GM18867 (cell line): ENCODE results near the gene CYB561D2.

Source experiments
- ATAC-seq: cut with Tn5 transposase; IDR thresholded peaks from one replicate; pipeline ENCODE4 v1.9.1; 2021; ENCODE audit warnings: mild to moderate bottlenecking, moderate library complexity; ENCODE audit not compliant: unreplicated experiment

The CYB561D2 gene

GRCh38 chr3:50358911-50359759 lies 8.5 kb downstream of the CYB561D2 start, which contains the start of gene TMEM115:
Gene TMEM115, minus strand, starts transcription at chr3:50359521. Its CDS starts 458 bp downstream, at chr3:50359063.
- peak; percentile 97 for ATAC-seq

- ATAC-seq = peak; percentile 23
These were observed 9.1 kb downstream of the CYB561D2 start for GRCh38 chr3:50359760-50360110.

GRCh38 chr3:50364573-50365079 lies 14.0 kb downstream of the CYB561D2 start:
- ATAC-seq = no peak

GRCh38 chr3:50365080-50365841 lies 14.6 kb downstream of the CYB561D2 start:
- ATAC-seq = peak; percentile 85

- no peak for ATAC-seq
These were observed 15.2 kb downstream of the CYB561D2 start for GRCh38 chr3:50365842-50366220.

GRCh38 chr3:50369012-50369670 lies 18.5 kb downstream of the CYB561D2 start:
- no peak for ATAC-seq

GRCh38 chr3:50370594-50370993 lies 19.9 kb downstream of the CYB561D2 start:
- no peak for ATAC-seq

GRCh38 chr3:50371133-50371685 lies 20.5 kb downstream of the CYB561D2 start:
- ATAC-seq = no peak

GRCh38 chr3:50372349-50372748 lies 21.7 kb downstream of the CYB561D2 start:
- no peak for ATAC-seq

GRCh38 chr3:50373146-50374051 lies 22.7 kb downstream of the CYB561D2 start:
- no peak for ATAC-seq

- ATAC-seq = no peak
These were observed 23.9 kb downstream of the CYB561D2 start for GRCh38 chr3:50374363-50375257.

GRCh38 chr3:50375258-50375931 lies 24.7 kb downstream of the CYB561D2 start:
- ATAC-seq = no peak

GRCh38 chr3:50378024-50378423 lies 27.4 kb downstream of the CYB561D2 start:
- ATAC-seq = no peak

- no peak for ATAC-seq
These were observed 28.1 kb downstream of the CYB561D2 start for GRCh38 chr3:50378757-50379156.

- ATAC-seq = no peak
These were observed 29.9 kb downstream of the CYB561D2 start for GRCh38 chr3:50380405-50381085.

GRCh38 chr3:50381383-50381782 lies 30.7 kb downstream of the CYB561D2 start:
- ATAC-seq = no peak

- ATAC-seq = no peak
These were observed 32.1 kb downstream of the CYB561D2 start for GRCh38 chr3:50382722-50383121.

GRCh38 chr3:50383750-50384149 lies 33.1 kb downstream of the CYB561D2 start:
- no peak for ATAC-seq
